Neuron (in vitro differentiated cells): ENCODE results near the gene CCNI2.

Source experiments
- H2AFZ ChIP-seq: one replicate; pipeline ENCODE4 v1.6.1; 2013; ENCODE audit warnings: low read depth, mild to moderate bottlenecking, inconsistent platforms, low read length, moderate library complexity
- H3K27me3 ChIP-seq: one replicate; pipeline ENCODE4 v1.6.1; 2013; ENCODE audit warnings: low read length; ENCODE audit not compliant: insufficient read depth
- H3K36me3 ChIP-seq: one replicate; pipeline ENCODE4 v1.6.1; 2013; ENCODE audit warnings: low read length; ENCODE audit not compliant: insufficient read depth
- H3K4me1 ChIP-seq: one replicate; pipeline ENCODE4 v1.6.1; 2013; ENCODE audit warnings: low read length; ENCODE audit not compliant: insufficient read depth
- H3K4me3 ChIP-seq: 2 replicates; pipeline ENCODE4 v1.5.1; 2013; ENCODE audit warnings: mild to moderate bottlenecking, low read length, moderate library complexity
- H3K9me3 ChIP-seq: one replicate; pipeline ENCODE4 v1.6.1; 2013; ENCODE audit warnings: low read length

CCNI2 gene

GRCh38 chr5:132774406-132774805, 27.2 kb downstream of the CCNI2 start:
- Histone ChIP-seq H3K4me3 (no peak overlapping the region), H3K27me3 (peaks cover 6% of the 10 kb centered on the region), H3K4me1 (peaks cover 14% of the 10 kb centered on the region), H3K9me3 (no peaks in the 10 kb centered on the region), H2AFZ (no peak overlapping the region), H3K36me3 (no peaks in the 10 kb centered on the region)

- Histone ChIP-seq H2AFZ (no peak overlapping the region), H3K27me3 (peaks cover 10% of the 10 kb centered on the region), H3K36me3 (no peaks in the 10 kb centered on the region), H3K4me1 (peaks cover 14% of the 10 kb centered on the region), H3K9me3 (no peaks in the 10 kb centered on the region), H3K4me3 (no peak overlapping the region)
These were observed 27.7 kb downstream of the CCNI2 start for GRCh38 chr5:132774896-132775295.

- peaks cover 14% of the 10 kb centered on the region for H3K4me1 ChIP-seq
- no peaks in the 10 kb centered on the region for H3K36me3 ChIP-seq
- H3K4me3 ChIP-seq = peak overlapping the region; percentile 69
- peaks cover 11% of the 10 kb centered on the region for H3K27me3 ChIP-seq
- H2AFZ ChIP-seq = no peak overlapping the region
- no peaks in the 10 kb centered on the region for H3K9me3 ChIP-seq
These were observed 28.3 kb downstream of the CCNI2 start for GRCh38 chr5:132775476-132775961.

- peak overlapping the region; percentile 69 for H3K4me3 ChIP-seq
- H2AFZ ChIP-seq = peak overlapping the region; percentile 96
- peaks cover 14% of the 10 kb centered on the region for H3K27me3 ChIP-seq
- no peaks in the 10 kb centered on the region for H3K36me3 ChIP-seq
- no peaks in the 10 kb centered on the region for H3K9me3 ChIP-seq
- peaks cover 14% of the 10 kb centered on the region for H3K4me1 ChIP-seq
These were observed 29.1 kb downstream of the CCNI2 start for GRCh38 chr5:132776131-132776937.

- Histone ChIP-seq H2AFZ (peak overlapping the region; percentile 96), H3K4me3 (peak overlapping the region; percentile 69), H3K36me3 (no peaks in the 10 kb centered on the region), H3K9me3 (no peaks in the 10 kb centered on the region), H3K4me1 (peaks cover 14% of the 10 kb centered on the region), H3K27me3 (peaks cover 18% of the 10 kb centered on the region)
These were observed 29.6 kb downstream of the CCNI2 start for GRCh38 chr5:132776938-132777208.

GRCh38 chr5:132777209-132778069, 30.2 kb downstream of the CCNI2 start, which contains the start of gene SEPTIN8:
SEPTIN8 (minus strand) TSS chr5:132777239; CDS start chr5:132777137, 102 bp downstream.
- Histone ChIP-seq H3K27me3 (peaks cover 22% of the 10 kb centered on the region), H3K4me3 (peak within 1 kb of the TSS; percentile 69)

GRCh38 chr5:132778129-132778528, 30.9 kb downstream of the CCNI2 start:
- Histone ChIP-seq H3K4me3 (no peak overlapping the region), H2AFZ (peak overlapping the region; percentile 96), H3K27me3 (peaks cover 26% of the 10 kb centered on the region), H3K36me3 (no peaks in the 10 kb centered on the region), H3K9me3 (no peaks in the 10 kb centered on the region), H3K4me1 (peaks cover 14% of the 10 kb centered on the region)

More at GRCh38 chr5:132777209-132778069, 30.2 kb downstream of the CCNI2 start, which contains the start of gene SEPTIN8:
- Histone ChIP-seq H2AFZ (peak within 1 kb of the TSS; percentile 96), H3K36me3 (no peaks in the 10 kb centered on the region), H3K4me1 (peaks cover 14% of the 10 kb centered on the region), H3K9me3 (no peaks in the 10 kb centered on the region)

- Histone ChIP-seq H3K9me3 (no peaks in the 10 kb centered on the region), H3K4me3 (no peak overlapping the region), H2AFZ (no peak overlapping the region), H3K4me1 (peaks cover 14% of the 10 kb centered on the region), H3K27me3 (peaks cover 28% of the 10 kb centered on the region), H3K36me3 (no peaks in the 10 kb centered on the region)
These were observed 31.6 kb downstream of the CCNI2 start for GRCh38 chr5:132778856-132779255.

GRCh38 chr5:132779961-132780360, 32.7 kb downstream of the CCNI2 start:
- Histone ChIP-seq H3K9me3 (no peaks in the 10 kb centered on the region), H2AFZ (no peak overlapping the region), H3K4me3 (no peak overlapping the region), H3K36me3 (no peaks in the 10 kb centered on the region), H3K4me1 (peaks cover 12% of the 10 kb centered on the region), H3K27me3 (peaks cover 28% of the 10 kb centered on the region)

GRCh38 chr5:132780577-132780976, 33.4 kb downstream of the CCNI2 start:
- Histone ChIP-seq H3K4me3 (no peak overlapping the region), H3K27me3 (peaks cover 28% of the 10 kb centered on the region), H2AFZ (no peak overlapping the region), H3K9me3 (no peaks in the 10 kb centered on the region), H3K4me1 (peaks cover 5% of the 10 kb centered on the region), H3K36me3 (no peaks in the 10 kb centered on the region)

- no peaks in the 10 kb centered on the region for H3K36me3 ChIP-seq
- H2AFZ ChIP-seq = no peak overlapping the region
- no peaks in the 10 kb centered on the region for H3K9me3 ChIP-seq
- peaks cover 28% of the 10 kb centered on the region for H3K27me3 ChIP-seq
- H3K4me3 ChIP-seq = no peak overlapping the region
- peaks cover under 1% of the 10 kb centered on the region for H3K4me1 ChIP-seq
These were observed 33.8 kb downstream of the CCNI2 start for GRCh38 chr5:132781029-132781428.

- Histone ChIP-seq H3K36me3 (no peaks in the 10 kb centered on the region), H3K27me3 (peaks cover 28% of the 10 kb centered on the region), H3K4me1 (no peaks in the 10 kb centered on the region), H3K9me3 (peaks cover 4% of the 10 kb centered on the region), H2AFZ (no peak overlapping the region), H3K4me3 (no peak overlapping the region)
These were observed 34.9 kb downstream of the CCNI2 start for GRCh38 chr5:132782101-132782500.

- H3K36me3 ChIP-seq = no peaks in the 10 kb centered on the region
- H3K4me3 ChIP-seq = no peak overlapping the region
- no peaks in the 10 kb centered on the region for H3K4me1 ChIP-seq
- peaks cover 17% of the 10 kb centered on the region for H3K27me3 ChIP-seq
- H2AFZ ChIP-seq = no peak overlapping the region
- H3K9me3 ChIP-seq = peaks cover 4% of the 10 kb centered on the region
These were observed 38.1 kb downstream of the CCNI2 start for GRCh38 chr5:132785365-132785764.
